Measurements from ENCODE around the gene SMAD7.

Gene SMAD7

DNA sequence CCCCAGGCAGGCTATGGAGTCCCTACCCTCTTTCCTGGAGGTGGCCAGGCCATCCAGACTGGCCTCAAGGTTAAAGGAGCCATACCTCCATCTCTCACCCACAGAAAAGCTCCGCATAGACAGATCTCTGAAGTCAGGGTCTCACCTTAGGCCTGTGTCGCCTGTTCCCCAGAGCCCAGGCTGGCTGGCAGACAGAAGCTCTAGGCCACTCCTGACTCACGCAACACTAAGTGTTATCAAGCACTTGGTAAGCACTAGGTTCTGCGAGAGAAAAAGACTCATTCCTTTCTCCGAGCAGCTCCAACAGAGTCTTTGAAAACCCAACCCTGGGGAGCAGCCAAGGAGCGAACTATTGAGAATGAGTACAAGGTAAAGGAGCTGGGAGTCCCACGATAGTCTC, 6.1 kb downstream of the SMAD7 start:
- DNase-seq (ENCODE audit: low spot score), result no peak

DNA sequence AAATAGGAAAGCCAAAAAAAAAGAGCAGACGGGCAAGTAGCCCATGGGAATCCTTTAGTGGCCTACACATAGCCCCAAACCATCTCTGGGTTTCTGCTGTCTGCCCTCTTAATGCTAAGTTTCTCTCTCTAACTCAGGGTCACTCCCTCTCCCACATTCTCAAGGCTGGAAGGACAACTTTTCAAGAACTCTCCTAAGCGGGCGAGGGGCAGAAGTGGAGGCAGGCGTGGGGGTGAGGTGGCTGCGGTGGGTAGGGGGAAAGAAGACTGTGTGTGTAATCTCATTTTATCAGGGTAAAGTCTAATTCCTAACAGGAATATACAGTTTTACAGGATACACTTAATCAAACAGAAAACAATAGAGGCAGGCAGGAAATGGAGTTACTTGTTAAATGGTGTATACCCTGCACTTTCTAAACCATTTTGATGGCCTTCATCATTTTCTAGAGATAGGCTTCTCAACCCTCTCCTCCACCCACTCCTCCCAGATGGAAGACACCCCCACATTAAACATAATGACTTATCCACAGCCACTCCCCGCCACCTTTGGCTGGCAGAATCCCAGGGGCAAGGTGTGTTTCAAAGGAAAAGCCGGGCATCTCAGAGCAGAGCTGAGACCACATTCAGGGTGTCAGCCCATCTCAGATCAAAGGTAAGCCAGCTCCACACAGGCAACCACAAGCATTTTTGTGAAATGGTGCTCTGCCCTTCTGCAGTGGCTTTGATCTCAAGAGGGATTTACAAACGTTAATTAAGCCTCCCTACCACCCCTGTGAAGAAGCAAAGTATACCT, 6.8 kb downstream of the SMAD7 start:
- no peak for DNase-seq (ENCODE audit: low spot score)

DNA sequence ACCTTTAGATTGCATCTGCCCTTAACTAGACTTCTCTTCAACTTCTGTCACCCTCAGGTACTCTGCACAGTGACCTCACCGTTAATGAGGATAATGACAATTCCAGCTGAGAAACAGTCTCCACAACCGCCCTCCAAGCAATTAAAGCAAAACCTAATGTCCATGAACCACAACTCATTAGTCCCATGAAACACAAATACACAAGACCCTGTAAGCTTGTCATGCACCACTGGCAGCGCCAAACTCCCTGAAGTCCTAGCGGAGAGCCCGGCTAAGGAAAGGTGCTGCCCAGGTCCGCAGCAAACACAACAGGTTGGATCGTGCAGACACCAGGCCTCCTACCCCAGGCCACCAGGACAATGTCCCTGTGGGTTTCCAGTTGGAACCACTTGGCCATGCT, 7.4 kb downstream of the SMAD7 start:
- no peak for DNase-seq (ENCODE audit: low spot score)

DNA sequence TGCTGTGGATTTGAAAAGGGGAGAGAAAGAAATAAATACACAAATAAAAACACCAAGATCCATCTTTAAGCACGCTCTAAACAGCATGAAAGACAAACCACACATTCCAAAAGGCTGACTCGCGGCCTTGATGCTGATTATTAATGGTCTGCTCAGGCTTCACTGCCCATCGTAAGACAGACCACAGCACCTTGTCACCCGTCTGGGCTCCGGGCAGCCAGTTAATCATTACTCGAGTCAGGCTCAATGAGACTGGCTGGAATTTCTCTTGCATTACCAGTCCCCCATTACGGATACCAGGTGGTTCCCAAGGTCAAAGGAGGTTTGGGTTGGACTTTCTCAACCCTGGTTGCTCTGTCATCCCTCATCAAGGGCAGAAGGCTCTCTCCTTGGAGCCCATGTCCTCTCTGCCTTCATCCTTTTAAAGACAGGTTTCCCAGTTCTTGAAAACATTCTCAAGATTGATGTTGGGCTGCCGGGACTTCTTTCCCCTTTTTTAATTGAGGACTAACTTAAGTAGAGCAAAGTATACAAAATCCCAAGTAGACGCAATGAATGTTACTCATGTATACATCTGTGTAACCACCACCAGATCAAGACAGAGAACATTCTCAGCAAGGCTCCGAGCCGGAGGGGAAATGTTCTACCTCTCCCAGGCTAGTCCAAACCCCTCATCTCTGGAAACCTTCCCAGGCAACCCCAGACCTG, 8.1 kb downstream of the SMAD7 start:
- DNase-seq (ENCODE audit: low spot score), result peak; percentile 91

DNA sequence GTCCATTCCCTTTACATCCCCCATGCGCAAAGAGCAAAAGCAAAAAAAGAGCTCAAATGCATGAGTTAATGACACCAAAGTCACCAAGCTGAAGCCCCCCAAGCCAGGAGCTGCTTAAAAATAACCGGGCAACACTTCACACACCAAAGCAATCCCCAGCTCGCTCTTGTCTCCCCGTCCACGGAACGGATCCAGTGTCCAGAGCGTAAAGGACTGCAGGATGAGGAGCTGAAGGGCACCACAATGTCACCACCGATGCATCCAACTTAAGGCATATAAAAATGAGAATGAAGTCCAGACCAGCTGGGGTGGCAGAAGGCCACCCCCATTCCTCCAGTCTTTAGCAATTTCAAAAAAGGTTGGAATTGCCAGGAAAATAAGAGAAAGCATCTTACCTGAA, 8.7 kb downstream of the SMAD7 start:
- DNase-seq (ENCODE audit: low spot score), result no peak

DNA sequence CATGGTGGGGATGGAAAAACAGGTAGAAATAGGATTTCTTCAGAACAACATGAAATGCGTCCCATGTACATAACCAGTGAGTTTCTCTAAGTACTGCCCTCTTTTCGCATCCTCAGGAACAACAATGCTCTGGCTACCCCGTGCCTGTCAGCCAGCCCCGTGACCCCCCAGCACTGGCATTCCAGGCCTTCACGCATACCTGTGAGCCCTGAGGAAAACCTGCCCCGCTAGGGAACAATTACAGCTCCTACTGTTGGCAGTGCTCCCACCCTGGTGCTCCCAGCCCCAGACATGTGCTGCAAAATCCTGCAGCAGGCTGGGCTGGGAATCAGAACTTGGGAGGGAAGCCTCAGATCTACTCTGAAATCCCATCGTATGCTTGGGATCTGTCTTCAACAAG, 9.1 kb downstream of the SMAD7 start:
- DNase-seq (ENCODE audit: low spot score), result no peak

DNA sequence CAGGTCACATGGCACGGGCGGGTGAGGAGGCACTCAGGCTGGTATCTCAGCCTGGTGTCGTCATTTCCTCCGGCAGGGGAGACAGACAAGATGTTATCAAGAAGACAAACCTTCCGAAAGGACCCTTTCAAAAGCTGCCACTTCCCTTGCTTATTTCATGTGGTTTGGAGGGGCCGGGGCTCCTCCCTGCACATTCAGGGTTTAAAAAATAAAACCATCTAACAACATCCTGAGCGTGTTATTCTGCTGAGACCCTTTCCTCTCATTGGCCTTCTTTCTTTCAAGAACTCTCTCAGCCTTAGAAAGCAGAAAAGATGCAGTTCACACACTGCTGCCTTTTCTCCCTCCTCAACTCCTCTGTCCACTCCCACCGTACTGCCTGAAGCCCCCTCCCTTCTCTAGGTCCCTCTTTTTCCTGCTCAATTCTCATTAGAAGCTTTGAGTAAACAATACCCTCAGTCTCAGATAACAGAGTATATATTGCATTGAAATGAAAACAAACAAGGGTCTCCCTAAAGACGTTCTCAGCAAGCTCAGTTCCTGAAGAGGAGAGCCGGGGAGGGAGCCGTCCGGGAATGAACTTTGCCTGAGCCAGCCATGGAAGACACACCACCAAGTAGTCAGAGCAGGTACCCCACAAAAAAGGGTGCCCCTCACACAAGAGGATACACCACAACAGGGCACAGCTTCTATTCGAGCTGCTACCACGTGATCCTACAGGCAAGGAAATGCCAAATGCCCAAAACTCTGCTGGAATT, 9.7 kb downstream of the SMAD7 start:
- no peak for DNase-seq (ENCODE audit: low spot score)

DNA sequence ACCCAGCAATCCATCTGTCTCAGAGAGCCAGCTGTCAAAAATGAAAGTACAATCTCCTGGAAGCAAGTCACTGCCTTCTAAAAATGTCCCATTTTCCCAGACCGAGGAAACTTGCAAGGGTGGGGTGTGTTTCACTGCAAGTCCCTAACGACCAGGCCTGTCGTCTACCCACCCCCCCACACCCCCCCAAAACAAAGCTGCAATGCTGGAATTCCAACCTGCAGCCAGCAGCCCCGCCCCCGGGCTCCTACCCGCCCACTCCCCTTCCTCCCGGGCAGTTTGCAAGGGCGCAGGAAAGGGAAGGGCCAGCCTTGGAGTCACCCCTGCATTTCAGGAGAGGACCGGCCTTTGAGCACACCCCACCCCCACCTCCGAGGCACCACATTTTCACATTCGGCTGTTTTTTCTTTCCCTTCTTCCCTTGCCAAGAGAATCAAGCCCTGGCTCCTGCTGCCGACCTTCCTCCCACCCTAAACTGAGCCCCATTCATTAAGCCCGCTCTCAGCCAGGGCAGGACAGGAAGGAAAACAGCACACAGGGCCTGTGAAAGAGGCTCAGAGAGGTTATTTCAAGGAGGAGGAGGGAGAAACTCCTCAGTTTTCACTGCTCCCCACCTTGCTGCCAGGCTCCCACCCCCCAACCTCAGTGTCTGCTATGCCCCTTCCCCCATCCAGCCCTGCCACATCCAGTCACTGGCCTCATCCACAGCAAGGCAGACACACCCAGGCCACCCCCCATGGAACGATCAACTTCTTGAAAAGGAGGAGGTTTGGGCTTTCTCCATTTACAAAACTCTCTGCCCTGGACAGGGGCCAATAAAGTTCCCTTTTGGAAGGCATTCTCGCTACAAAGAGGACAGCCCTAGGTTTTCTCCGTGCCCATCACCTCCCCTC, 11.3 kb downstream of the SMAD7 start:
- peak; percentile 70 for DNase-seq (ENCODE audit: low spot score)

DNA sequence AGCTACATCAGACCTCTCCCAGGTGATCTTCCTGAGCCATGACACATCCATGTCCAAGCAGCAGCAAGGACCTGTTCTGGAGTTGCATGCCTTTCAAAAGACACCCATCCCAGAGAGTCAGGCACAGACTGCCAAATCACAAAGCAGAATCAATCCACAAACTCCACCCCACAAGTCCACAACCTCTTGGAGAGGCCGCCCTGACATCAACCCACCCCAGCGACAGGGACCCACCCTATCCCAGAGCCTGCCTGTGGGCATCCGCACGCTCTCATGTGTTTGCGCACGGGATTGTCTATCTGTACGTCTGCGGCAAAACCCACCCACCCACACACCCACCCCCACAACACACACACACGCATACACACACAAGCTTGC, 11.9 kb downstream of the SMAD7 start:
- peak; percentile 68 for DNase-seq (ENCODE audit: low spot score)

DNA sequence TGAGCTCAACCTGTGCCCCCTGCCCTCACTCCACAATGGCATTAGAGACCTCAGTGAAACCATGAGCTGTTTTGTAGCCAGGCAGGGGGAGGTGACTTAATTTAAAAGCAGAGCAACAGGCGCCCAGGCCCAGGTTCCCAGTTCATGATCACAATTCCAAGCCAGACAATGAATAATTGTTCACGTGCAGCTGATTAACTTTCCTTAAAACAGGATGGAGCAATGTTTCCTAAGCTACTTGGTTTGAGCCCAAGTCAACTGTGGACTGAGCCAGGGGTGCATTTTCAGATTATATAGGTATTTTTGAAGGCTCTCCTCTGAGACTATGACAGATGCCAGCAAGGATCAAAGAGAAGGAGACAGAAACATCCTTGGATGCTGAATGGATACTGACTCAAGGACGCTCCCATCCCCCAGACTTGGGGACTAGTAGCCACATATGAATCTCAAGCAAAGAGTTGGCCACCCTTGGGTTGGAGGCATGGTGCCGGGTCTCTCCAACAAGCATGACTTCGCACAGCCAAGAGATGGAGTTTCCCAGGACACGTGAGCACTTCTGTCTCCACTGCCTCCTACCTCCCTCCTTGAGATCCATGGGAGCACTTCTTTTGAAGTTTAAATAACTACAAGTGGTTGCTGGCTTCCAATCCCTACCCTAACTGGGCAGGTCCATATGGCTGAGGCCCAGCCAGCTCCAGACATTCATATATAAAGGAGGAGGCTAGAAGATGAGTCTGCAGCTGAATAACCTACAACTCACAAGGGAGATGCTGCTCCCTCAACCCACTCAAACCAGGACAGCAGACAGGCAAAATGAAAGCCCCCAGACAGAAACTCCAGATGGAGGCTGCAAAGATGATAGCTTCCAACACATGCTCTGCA, 12.7 kb downstream of the SMAD7 start:
- DNase-seq (ENCODE audit: low spot score), result no peak

DNA sequence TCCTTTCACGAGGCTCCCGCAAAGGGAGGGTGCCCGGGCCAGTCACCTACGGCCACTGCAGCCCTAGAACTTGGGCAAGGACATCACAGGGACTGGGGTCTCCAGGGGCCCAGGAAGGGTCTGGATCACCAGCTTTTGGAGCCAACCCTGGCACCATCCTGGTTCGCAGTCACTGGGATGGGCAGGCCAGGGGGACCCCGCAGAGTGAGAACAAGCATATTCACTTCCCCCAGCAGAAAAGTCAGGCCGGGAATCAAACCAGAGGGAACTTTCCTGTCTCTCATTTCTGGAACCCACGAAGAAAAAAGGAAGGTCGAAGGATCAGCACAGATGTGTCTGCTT, 15.4 kb downstream of the SMAD7 start:
- DNase-seq (ENCODE audit: low spot score), result no peak

DNA sequence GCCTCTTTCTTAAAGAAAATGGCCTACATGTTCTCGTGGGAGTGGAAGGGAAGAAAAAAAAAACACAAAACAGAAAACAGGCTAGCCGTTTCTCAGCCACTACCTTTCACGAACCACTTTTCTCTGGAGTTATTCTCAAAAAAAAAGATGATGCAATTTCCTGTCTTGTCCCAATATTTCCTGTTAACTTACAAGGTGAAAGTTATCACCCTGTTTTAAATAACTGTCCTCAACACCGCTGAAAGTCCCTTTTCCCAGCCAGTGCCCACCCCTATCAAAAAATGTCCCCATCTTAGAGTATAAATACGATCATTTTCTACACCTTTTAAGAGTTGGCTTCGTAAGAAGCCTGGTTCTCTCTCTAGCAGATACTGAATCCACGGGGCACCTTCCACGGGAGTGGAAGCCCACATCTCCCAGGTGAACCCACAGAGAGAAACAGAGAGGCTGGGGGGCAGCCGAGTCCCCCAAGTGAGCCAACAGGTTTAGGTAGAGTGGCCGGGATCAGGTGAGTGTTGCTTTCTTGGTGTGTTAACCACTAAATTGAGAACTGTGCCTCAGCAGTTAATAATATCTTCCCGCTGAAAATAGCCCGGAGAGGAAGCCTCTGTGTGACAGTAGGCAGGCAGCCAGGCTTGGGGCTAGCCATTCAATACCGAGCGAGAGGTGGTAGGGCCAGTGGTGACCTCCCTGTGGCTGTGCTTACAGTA, 15.9 kb downstream of the SMAD7 start:
- no peak for DNase-seq (ENCODE audit: low spot score)

DNA sequence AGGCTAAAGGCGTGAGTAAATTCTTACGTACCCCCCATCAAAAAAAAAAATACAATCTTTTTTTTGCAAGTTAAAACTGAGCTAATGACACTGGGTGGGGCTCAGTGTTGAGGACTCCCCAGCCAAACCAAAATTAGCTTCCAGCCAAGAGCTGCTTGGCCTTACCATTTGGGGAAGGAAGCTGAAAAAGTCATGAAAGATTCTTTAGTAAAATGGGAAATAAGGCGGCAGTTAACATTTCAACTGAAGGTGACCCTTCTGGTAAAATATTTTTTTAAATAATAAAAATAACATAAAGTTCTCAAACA, 16.4 kb downstream of the SMAD7 start:
- DNase-seq (ENCODE audit: low spot score), result no peak

DNA sequence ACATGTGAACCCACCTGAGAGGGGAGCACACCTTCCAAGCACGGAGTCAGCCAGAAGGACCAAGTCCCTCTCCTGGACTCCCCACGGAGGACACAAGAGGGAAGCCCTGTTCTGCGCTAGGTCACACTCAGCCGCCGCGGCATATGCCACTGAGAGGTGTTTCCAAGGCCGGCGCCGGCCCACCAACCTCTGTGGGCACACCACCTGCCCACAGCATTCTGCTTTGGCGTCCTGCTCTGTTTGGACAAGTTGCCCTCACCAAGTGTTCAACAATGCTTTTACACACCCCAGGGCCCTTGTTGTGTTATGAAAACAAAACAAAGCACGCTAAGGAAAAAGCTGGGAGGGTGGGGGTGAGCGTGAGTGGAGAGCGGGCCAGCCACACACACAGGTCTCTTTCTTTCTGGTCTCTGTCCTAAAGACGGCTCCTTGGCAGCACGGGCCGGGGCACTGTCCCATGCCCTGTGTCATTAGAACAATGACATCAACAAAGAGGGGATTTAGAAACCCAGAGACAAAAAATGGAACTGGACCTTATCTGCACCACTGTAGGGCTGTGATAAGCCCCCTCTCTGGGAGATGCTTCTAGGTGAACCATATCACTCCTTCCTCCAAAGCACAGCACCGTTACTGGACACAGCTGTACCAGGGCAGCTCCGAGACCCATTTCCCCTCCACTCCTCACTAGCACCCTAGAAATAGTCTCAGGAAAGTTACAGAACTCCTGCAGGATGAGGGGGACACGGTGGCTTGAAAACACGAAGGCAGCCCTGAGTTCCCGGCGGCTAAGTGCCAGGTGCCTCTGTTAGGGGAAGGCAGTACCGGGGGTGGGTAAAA, 17.0 kb downstream of the SMAD7 start:
- DNase-seq (ENCODE audit: low spot score), result no peak

DNA sequence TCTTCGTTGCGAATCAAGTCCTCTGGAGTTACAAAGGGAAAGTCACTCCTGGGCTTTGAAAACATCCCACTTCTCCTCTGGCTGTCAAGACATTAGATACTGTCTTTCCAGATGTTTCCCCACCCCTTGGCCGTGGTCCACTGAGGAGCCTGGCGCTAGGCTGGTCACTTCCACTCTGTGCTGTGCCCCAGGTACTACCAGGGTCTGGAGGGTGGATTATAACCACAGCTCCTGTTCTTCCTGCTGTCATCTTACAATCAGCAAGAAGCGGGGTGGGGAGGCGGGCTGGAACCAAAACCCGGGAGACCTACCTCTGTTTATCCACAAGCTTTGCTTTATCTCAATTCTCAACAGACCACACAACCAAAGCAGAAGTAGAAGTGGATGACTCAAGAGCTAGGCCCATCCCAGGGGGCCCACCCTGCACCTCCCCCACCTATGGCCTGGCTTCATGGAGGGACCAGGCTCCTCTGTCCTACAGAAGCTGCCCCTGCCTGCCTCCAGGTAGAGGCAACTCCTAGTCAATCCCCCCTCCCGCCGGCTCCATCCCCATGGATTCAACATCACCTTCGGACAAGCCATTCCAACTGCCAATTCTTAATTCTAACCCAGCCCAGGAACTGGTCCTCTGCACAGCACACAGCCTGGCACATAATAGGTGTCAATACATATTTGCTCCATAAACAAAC, 17.8 kb downstream of the SMAD7 start:
- DNase-seq (ENCODE audit: low spot score), result no peak

DNA sequence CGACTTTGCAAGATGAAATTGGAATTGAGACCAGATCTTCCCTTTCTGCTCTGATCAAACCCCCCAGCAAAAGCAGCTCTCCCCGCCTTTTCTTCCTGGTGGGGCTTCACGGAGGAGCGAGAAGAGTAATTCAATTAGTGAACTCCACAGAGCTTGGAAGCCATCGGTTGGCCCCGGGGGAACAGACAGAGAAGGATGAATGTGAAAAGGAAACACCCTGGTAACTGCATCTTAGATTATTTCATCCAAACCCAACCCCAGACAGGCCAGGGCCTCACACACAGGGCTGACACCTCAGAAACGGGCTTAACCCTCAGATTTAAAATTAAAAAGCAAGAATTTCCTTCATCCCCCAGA, 18.3 kb downstream of the SMAD7 start:
- no peak for DNase-seq (ENCODE audit: low spot score)

DNA sequence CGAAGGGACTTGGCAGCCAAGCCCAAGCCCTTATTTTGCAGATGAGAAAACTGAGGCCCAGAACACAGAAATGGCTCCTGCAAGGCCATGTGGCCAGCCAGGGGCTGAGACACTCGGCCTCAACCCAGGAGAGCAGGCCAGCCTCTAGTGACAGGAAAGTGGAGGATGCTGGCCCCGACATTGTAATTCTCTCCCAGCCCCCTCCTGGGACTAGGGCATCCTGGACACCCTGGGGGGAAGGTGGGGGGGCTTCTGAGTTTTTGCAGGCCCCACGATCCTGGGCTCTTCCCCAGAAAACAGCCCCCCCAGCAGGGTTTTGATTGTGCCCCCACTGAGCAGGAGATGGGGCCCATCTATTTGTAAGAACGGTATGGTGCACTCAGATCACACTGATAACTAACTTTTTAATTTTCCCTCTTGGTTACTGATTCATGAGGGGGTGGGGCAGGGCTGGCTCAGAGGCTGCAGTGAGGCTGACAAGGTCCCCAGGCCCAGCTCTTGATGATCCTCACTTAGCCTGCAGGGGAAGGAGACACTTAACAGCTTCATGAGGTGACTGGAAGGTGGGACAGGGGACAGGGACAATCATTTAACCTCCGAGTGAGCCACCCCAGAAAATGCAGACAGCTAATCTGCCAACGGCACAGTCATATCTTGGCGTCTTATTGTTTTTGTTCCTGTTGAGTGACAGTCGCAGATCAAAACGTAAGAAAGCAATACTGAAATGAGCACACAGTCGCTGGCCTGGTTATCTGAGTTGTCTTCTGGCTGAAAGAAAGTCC, 18.9 kb downstream of the SMAD7 start:
- DNase-seq (ENCODE audit: low spot score), result no peak

DNA sequence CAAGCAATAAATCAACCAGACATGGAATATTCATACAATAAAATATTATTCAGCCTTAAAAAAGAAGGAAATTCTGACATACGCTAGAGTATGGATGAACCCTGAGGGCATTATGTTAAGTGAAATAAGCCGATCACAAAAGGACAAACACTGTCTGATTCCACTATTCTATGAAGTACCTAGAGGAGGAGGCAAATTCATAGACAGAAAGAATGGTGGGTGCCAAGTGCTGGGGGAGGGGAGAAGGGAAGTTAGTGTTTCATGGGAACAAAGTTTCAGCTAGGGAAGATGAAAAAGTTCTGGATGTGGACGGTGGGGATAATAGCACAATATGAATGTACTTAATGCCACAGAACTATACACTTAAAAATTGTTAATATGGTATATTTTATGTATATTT, 19.8 kb downstream of the SMAD7 start:
- DNase-seq (ENCODE audit: low spot score), result no peak

Measured in GM03348 (cell line).